ENCODE data around the gene TFE3. TPM values are rescaled to one million over a fixed set of nuclear protein-coding genes. Genes with fewer than 3 reads are reported as not detected.

Gene TFE3
- polyA plus RNA-seq, 1 donor (not counting 4 experiments of a cell fraction or from before 2014, with no cell fraction given), result 13.2 TPM

DNA sequence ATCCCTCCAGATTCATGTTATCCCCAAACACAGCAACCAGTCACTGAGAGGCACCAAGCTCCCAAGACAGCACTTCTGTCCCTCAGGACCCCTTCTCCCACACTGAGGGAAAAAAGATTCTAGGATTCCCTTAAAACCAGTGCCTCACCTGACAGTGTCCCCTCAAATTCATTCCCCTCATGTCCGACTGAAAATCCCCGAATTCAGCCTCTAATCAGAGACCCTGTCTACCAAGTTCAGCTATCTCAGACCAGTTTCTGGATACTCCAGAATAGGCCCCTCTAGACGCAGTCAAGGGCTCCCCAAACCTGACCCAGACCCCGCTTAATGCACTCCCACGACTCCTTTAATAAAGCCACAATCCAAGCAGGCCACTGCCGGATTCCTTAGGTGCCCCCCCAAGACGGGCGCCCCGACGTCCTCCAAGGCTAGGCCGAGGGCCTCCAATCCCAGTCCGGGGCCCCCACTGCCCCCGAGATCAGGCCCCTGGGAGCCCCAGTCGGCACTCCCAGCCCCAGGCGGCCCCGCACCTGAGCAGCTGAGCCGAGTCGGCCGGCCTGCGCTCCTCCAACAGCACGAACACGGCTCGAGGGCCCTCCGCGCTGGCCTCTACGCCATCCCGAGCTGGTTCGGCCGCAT lies 457 bp downstream of the TFE3 start:
- no peak overlapping the region for H2AFZ ChIP-seq (ENCODE audit: control insufficient read depth, low read length)
- H3K4me2 ChIP-seq (ENCODE audit: control insufficient read depth, extremely low read depth, insufficient read depth, low read depth, low read length), result peak overlapping the region; percentile 77
- TF ChIP-seq EZH2 (IDR thresholded peaks at IDR 0.05; ENCODE audit: low read length), result no peak
- H4K20me1 ChIP-seq (ENCODE audit: control insufficient read depth, extremely low read depth, insufficient read depth, low read length), result no peaks in the 10 kb centered on the region
- no peaks in the 10 kb centered on the region for H3K9me3 ChIP-seq (ENCODE audit: control insufficient read depth, low read depth, low read length)
- H3K4me3 ChIP-seq (ENCODE audit: control insufficient read depth in 2 of 3, extremely low read depth in 1 of 3, insufficient read depth in 2 of 3, low read depth in 1 of 3, low read length in 3 of 3), result peak overlapping the region; percentile 63 to 83 (median 64)
- no peaks in the 10 kb centered on the region for H3K9me1 ChIP-seq (ENCODE audit: control insufficient read depth, extremely low read depth, insufficient read depth, low read length)
- FAIRE-seq (no peak), DNase-seq (ENCODE audit: low read depth, low spot score) (no peak)
- dilution Hi-C loops (cut with MboI; ENCODE audit: extremely low pct_ligation_motif_present, low sequenced_read_pairs), result no loop called here
- peak overlapping the region; percentile 92 for H3K27ac ChIP-seq (ENCODE audit: control insufficient read depth, insufficient read depth, low read length)
- H3K4me1 ChIP-seq (ENCODE audit: control insufficient read depth, extremely low read depth, insufficient read depth, low read length), result peaks cover 20% of the 10 kb centered on the region
- H3K9ac ChIP-seq (ENCODE audit: control insufficient read depth, extremely low read depth, insufficient read depth, low read length), result peak overlapping the region; percentile 91
- H3K79me2 ChIP-seq (ENCODE audit: control insufficient read depth, insufficient read depth, low read length), result peaks cover 27% of the 10 kb centered on the region
- H3K27me3 ChIP-seq (ENCODE audit: control insufficient read depth, extremely low read depth, insufficient read depth, low read length), result no peaks in the 10 kb centered on the region
- peaks cover 3 to 23% of the 10 kb centered on the region in 2 experiments for H3K36me3 ChIP-seq (ENCODE audit: control insufficient read depth in 2 of 2, extremely low read depth in 1 of 2, insufficient read depth in 2 of 2, low read length in 2 of 2)

GRCh38 chrX:49041744-49042580 lies 1.2 kb downstream of the TFE3 start:
- H3K9ac ChIP-seq (ENCODE audit: control insufficient read depth, extremely low read depth, insufficient read depth, low read length), result peak overlapping the region; percentile 91
- no peak for DNase-seq (ENCODE audit: low read depth, low spot score)

More at GRCh38 chrX:49041744-49042580, 1.2 kb downstream of the TFE3 start:
- H3K4me1 ChIP-seq (ENCODE audit: control insufficient read depth, extremely low read depth, insufficient read depth, low read length), result peaks cover 20% of the 10 kb centered on the region
- no peaks in the 10 kb centered on the region for H3K9me1 ChIP-seq (ENCODE audit: control insufficient read depth, extremely low read depth, insufficient read depth, low read length)
- FAIRE-seq, result peak; percentile 62
- peak overlapping the region; percentile 77 for H3K4me2 ChIP-seq (ENCODE audit: control insufficient read depth, extremely low read depth, insufficient read depth, low read depth, low read length)
- H4K20me1 ChIP-seq (ENCODE audit: control insufficient read depth, extremely low read depth, insufficient read depth, low read length), result no peaks in the 10 kb centered on the region
- H3K4me3 ChIP-seq (ENCODE audit: control insufficient read depth in 2 of 3, extremely low read depth in 1 of 3, insufficient read depth in 2 of 3, low read depth in 1 of 3, low read length in 3 of 3), result peak overlapping the region; percentile 63 to 83 (median 64)
- H2AFZ ChIP-seq (ENCODE audit: control insufficient read depth, low read length), result no peak overlapping the region
- no peaks in the 10 kb centered on the region for H3K27me3 ChIP-seq (ENCODE audit: control insufficient read depth, extremely low read depth, insufficient read depth, low read length)
- peaks cover 27% of the 10 kb centered on the region for H3K79me2 ChIP-seq (ENCODE audit: control insufficient read depth, insufficient read depth, low read length)
- peaks cover 4 to 26% of the 10 kb centered on the region in 2 experiments for H3K36me3 ChIP-seq (ENCODE audit: control insufficient read depth in 2 of 2, extremely low read depth in 1 of 2, insufficient read depth in 2 of 2, low read length in 2 of 2)
- peak overlapping the region; percentile 92 for H3K27ac ChIP-seq (ENCODE audit: control insufficient read depth, insufficient read depth, low read length)
- dilution Hi-C loops (cut with MboI; ENCODE audit: extremely low pct_ligation_motif_present, low sequenced_read_pairs), result no loop called here
- H3K9me3 ChIP-seq (ENCODE audit: control insufficient read depth, low read depth, low read length), result no peaks in the 10 kb centered on the region
- no peak for TF ChIP-seq CTCF (optimal IDR thresholded peaks at IDR 0.05 in 1 of 3, IDR thresholded peaks at IDR 0.05 in 1 of 3, conservative IDR thresholded peaks at IDR 0.05 in 1 of 3; ENCODE audit: extremely low read depth in 1 of 3, insufficient read depth in 2 of 3, low read length in 3 of 3)
- no peak for TF ChIP-seq EZH2 (IDR thresholded peaks at IDR 0.05; ENCODE audit: low read length)
